Measurements from ENCODE around the gene HLA-DPA1.

DNA sequence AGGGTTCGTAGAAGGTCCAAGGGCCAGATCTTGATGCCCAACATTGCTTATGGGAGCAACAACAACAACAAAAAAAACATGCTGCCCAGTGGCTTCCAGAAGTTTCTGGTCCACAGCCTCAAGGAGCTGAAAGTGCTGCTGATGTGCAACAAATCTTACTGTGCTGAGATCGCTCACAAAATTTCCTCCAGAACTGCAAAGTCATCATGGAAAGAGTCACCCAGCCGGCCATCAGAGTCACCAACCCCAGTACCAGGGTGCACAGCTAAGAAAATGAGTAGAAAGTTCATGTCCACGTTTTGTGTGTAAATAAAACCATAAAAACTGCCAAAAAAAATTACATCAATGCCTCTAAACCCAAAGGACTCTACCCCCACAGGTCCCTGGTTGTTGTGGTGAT, 6.1 kb upstream of the HLA-DPA1 start:
- TF ChIP-seq, protein P1, sequence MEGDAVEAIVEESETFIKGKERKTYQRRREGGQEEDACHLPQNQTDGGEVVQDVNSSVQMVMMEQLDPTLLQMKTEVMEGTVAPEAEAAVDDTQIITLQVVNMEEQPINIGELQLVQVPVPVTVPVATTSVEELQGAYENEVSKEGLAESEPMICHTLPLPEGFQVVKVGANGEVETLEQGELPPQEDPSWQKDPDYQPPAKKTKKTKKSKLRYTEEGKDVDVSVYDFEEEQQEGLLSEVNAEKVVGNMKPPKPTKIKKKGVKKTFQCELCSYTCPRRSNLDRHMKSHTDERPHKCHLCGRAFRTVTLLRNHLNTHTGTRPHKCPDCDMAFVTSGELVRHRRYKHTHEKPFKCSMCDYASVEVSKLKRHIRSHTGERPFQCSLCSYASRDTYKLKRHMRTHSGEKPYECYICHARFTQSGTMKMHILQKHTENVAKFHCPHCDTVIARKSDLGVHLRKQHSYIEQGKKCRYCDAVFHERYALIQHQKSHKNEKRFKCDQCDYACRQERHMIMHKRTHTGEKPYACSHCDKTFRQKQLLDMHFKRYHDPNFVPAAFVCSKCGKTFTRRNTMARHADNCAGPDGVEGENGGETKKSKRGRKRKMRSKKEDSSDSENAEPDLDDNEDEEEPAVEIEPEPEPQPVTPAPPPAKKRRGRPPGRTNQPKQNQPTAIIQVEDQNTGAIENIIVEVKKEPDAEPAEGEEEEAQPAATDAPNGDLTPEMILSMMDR (conservative IDR thresholded peaks at IDR 0.05; ENCODE audit: low read length): no peak
- TF ChIP-seq EZH2phosphoT487 (IDR thresholded peaks at IDR 0.05; ENCODE audit: borderline replicate concordance): no peak
